Astrocyte of the hippocampus (primary cell): ENCODE data around the gene TAB2.
A peak's percentile ranks its signal among the peaks of the same experiment; 100 is the strongest.

Source experiments
- DNase-seq: peaks from one replicate; pipeline ENCODE4 v3.0.0; 2011; ENCODE audit warnings: low read depth, low spot score

The TAB2 gene, protein sequence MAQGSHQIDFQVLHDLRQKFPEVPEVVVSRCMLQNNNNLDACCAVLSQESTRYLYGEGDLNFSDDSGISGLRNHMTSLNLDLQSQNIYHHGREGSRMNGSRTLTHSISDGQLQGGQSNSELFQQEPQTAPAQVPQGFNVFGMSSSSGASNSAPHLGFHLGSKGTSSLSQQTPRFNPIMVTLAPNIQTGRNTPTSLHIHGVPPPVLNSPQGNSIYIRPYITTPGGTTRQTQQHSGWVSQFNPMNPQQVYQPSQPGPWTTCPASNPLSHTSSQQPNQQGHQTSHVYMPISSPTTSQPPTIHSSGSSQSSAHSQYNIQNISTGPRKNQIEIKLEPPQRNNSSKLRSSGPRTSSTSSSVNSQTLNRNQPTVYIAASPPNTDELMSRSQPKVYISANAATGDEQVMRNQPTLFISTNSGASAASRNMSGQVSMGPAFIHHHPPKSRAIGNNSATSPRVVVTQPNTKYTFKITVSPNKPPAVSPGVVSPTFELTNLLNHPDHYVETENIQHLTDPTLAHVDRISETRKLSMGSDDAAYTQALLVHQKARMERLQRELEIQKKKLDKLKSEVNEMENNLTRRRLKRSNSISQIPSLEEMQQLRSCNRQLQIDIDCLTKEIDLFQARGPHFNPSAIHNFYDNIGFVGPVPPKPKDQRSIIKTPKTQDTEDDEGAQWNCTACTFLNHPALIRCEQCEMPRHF

GRCh38 chr6:149317644-149318571, at the start of gene TAB2:
TAB2 (plus strand) TSS chr6:149317712; CDS start chr6:149369998, 52,286 bp downstream.
- no peak for DNase-seq

DNA sequence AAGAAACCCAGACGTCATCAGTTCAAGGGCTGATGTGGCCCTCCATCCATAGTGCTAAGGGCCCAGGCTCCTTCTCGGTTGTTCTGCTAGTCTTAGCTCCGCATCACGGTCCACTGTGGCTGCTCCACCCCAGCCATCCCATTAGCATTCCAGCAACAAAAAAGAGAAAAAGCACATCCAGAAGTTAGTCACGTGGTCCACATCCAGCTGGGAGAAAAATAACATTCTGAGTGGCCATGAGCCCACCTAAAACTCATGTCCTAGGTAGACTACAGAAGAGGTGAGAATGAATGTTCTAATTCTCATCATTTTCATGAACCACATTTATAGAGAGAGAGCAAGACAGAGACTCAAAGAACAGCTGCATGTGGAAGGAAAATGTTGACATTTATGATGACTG, 49.4 kb upstream of the TAB2 start:
- no peak for DNase-seq

DNA sequence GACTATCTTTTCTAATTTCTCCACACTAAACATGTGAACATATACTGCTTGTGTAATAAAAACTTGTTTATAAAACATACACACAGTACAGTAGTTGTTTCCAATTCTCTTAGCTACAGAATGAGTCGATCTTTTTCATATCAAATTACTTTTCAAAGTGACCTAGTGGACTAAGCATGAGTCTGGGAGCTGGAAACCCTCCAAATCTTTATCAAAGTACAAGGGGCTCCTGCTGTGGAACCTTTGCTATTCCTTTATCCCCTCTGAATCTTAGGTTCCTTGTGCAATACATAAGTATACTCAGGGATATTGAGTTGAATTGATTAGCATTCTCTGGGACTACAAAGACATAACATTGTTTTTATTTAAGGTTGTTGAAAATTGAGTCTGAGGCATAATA, 48.7 kb upstream of the TAB2 start:
- DNase-seq, result peak; percentile 15

GRCh38 chr6:149270616-149271015, 46.9 kb upstream of the TAB2 start:
- DNase-seq, result no peak

- no peak for DNase-seq
Measured at GRCh38 chr6:149271348-149272340, 45.9 kb upstream of the TAB2 start.

DNA sequence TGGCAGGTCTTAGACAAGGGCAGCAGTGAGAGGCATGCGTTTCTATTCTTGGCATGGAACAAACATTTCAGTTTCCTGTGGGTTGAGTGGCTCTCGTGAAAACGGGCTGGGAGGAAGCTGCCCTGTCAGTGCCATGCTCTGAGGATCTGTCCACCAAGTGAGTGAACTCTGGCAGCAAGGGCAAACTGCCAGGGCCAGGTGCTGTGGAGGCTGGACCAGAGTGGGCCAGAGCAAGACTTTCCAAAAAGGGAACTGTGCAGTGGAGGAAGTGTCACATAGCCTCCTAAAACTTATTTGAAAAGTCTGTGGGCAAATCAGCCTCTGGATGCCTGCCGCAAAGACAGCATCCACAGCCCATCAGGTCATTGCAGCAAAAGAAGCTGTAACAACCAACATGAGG, 44.2 kb upstream of the TAB2 start:
- DNase-seq, result no peak

GRCh38 chr6:149275621-149276020, 41.9 kb upstream of the TAB2 start:
- DNase-seq, result no peak

DNA sequence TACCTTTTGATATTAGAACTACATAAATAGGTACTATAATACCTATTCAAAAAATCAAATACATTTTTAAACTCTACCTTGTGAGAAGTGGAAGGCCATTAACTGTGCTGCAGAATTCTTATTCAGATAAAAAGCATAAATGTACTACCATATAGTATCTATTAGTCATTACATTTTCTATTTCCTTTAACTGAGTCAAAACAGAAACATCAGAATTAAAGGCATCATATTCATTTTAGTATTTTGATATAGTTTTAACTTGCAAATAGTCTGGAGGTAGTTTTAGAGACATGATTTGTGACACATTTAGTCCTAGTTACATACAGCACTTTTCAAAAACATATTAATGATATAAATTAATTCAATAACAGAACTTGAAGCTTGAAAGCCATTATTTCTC, 39.9 kb upstream of the TAB2 start:
- no peak for DNase-seq

DNA sequence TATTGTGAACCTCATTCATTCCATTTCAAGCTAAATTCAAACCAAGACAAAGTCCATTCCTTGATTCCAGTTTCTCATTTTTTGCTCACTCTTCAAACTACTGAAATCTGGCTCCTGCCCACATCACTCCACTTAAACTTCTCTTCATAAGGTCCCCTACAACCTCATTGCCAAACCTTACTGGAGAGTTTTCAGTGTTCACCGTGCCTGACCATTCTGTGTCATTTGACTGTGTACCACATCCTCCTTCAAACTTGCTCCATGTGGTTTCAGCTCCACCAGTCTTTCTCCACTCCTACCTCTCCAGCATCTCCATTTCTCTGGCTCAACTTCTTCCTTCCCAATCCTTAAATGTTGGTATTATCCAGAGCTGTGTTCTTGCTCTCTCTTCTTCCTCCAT, 38.5 kb upstream of the TAB2 start:
- no peak for DNase-seq

GRCh38 chr6:149284904-149285303, 32.6 kb upstream of the TAB2 start:
- DNase-seq, result no peak

GRCh38 chr6:149285626-149286025, 31.9 kb upstream of the TAB2 start:
- no peak for DNase-seq

- no peak for DNase-seq
Measured at GRCh38 chr6:149286905-149287304, 30.6 kb upstream of the TAB2 start.

- no peak for DNase-seq
Measured at GRCh38 chr6:149289192-149289781, 28.2 kb upstream of the TAB2 start.

DNA sequence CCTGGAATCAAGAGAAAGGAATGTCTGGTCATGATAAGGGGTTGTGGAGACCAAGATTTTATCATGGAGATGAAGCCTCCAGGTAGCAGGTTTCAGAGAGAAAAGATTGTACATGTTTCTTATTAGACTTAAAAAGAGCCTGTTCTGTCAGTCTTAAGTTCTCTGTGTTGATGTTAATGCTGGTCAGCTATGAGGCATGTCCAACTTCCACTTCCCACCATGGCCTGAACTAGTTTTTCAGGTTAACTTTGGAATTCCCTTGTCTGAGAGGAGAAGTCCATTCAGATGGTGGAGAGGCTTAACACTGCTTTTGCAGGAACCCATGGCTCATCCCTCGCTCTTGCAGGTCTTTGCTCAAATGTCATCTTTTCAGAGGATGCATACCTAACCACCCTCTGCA, 27.5 kb upstream of the TAB2 start:
- no peak for DNase-seq

- DNase-seq, result peak; percentile 16
Measured at GRCh38 chr6:149293244-149293643, 24.3 kb upstream of the TAB2 start.

GRCh38 chr6:149300563-149300962, 16.9 kb upstream of the TAB2 start:
- DNase-seq, result no peak

DNA sequence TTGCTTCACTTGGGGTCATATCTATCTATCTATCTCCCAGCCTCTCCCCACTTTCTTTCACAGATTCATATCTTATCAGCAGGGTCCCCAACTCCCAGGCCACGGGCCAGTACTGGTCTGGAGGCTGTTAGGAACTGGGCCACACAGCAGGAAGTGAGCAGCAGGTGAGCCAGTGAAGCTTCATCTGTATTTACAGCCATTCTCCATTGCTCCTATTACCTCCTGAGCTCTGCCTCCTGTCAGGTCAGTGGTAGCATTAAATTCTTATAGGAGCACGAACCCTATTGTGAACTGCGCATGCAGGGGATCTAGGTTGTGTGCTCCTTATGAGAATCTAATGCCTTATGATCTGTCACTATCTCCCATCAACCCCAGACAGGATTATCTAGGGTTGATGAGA, 14.8 kb upstream of the TAB2 start:
- no peak for DNase-seq

DNA sequence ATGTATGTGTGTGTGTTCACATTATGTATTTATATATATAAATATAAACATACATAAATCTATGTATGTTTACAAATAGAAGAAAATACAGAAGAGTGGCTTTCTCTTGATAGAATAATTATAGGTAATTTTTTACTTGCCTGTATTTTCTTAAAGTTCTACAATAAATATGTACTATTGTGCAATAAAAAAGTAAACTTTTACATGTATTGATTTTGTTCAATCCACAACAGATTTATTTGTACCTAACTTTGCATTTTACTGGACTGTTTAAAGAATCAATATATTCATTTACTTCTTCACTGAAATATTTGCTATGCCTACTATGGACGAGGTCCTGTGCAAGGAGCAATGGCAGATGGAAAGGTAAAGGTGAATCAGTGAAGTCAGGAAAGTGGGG, 14.0 kb upstream of the TAB2 start:
- no peak for DNase-seq

- DNase-seq, result no peak
Measured at GRCh38 chr6:149305372-149305771, 12.1 kb upstream of the TAB2 start.

- DNase-seq, result no peak
Measured at GRCh38 chr6:149306967-149307366, 10.5 kb upstream of the TAB2 start.

DNA sequence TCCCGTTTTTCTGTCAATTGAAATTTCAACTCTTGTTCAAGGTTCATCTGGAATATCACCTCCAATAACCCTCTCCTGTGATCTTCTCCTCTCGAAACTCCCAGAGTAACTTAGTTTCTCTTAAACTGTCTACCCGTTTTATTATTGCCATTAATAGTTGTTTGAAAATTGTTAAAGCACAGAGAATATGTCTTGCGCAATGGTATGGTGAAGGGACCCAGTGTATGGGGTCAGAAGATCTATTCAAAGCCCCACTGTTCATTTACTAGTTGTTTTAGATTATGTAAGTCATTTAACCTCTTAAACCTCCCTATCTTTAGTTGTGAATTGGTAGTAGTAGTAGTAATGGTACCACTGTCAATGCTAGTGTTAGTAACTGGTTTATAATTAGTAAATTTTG, 6.2 kb upstream of the TAB2 start:
- DNase-seq, result no peak
